IMR-90 (cell line): Measurements from ENCODE around the gene ANKRD31. TPM values are rescaled to one million over a fixed set of nuclear protein-coding genes. Genes with fewer than 3 reads are reported as not detected.

Experiments used
- ATAC-seq: fragments of 200-7000 bp; cut with Tn5 transposase; 2 replicates; pipeline ENCODE4 v1.9.1; 2020; ENCODE audit warnings: low read depth, mild to moderate bottlenecking, moderate library complexity
- BruUV-seq: library from RNA; stranded (reverse); fragments of 400-500 nt; replicated peaks from 2 replicates; lab custom pipeline; 2021; lab: Mats Ljungman, UMichigan
- CTCF ChIA-PET: fragments of 300-600 bp; formaldehyde crosslinking; extraction: SDS; loops from one replicate; lab custom pipeline; 2021; ENCODE audit warnings: antibody characterized with exemption; lab: Yijun Ruan, JAX
- POLR2A ChIA-PET: fragments of 300-600 bp; sonication (Branson Sonifier 250); formaldehyde crosslinking; loops from one replicate; lab custom pipeline; 2022; ENCODE audit warnings: antibody characterized with exemption; ENCODE audit not compliant: unreplicated experiment; lab: Charles Lee
- DNase-seq: peaks from one replicate; pipeline ENCODE4 v3.0.0; 2013
- H2AFZ ChIP-seq: replicated peaks from 2 replicates; pipeline ENCODE3; 2013; ENCODE audit warnings: low read length, mild to moderate bottlenecking; ENCODE audit not compliant: poor library complexity
- H2AK5ac ChIP-seq: 2 replicates; pipeline ENCODE4 v1.6.1; 2013; ENCODE audit warnings: low read depth, low read length, inconsistent platforms
- H2AK9ac ChIP-seq: replicated peaks from 2 replicates; pipeline ENCODE3; 2013; ENCODE audit warnings: mild to moderate bottlenecking, low read depth, low read length, moderate library complexity; ENCODE audit not compliant: poor library complexity
- H2BK120ac ChIP-seq: 2 replicates; pipeline ENCODE4 v1.6.1; 2013; ENCODE audit warnings: low read depth, low read length, inconsistent platforms
- H2BK15ac ChIP-seq: 3 replicates; pipeline ENCODE4 v1.6.1; 2013; ENCODE audit warnings: low read depth, low read length, inconsistent platforms
- H2BK20ac ChIP-seq: 2 replicates; pipeline ENCODE4 v1.6.1; 2013; ENCODE audit warnings: low read depth, mild to moderate bottlenecking, inconsistent platforms, low read length, moderate library complexity
- H2BK5ac ChIP-seq: 2 replicates; pipeline ENCODE4 v1.6.1; 2013; ENCODE audit warnings: mild to moderate bottlenecking, low read depth, low read length, inconsistent platforms; ENCODE audit not compliant: poor library complexity, severe bottlenecking
- H3K14ac ChIP-seq: replicated peaks from 2 replicates; pipeline ENCODE4 v1.6.1; 2013; ENCODE audit warnings: low read depth, low read length, inconsistent platforms
- H3K18ac ChIP-seq: 2 replicates; pipeline ENCODE4 v1.6.1; 2013; ENCODE audit warnings: low read depth, low read length, control low read depth
- H3K23ac ChIP-seq: 2 replicates; pipeline ENCODE4 v1.6.1; 2013; ENCODE audit warnings: low read depth, low read length, inconsistent platforms
- H3K27ac ChIP-seq: 2 replicates; pipeline ENCODE4 v1.5.1; 2013; ENCODE audit warnings: mild to moderate bottlenecking, control low read depth, low read length; ENCODE audit not compliant: insufficient read depth
- H3K27me3 ChIP-seq: 2 replicates; pipeline ENCODE4 v1.6.1; 2013; ENCODE audit warnings: low read length; ENCODE audit not compliant: control insufficient read depth, insufficient read depth
- H3K36me3 ChIP-seq: 2 replicates; pipeline ENCODE4 v1.6.1; 2013; ENCODE audit warnings: low read length, mixed read lengths; ENCODE audit not compliant: control insufficient read depth, insufficient read depth
- H3K4ac ChIP-seq: 2 replicates; pipeline ENCODE4 v1.6.1; 2013; ENCODE audit warnings: low read depth, low read length, inconsistent platforms
- H3K4me1 ChIP-seq: 2 replicates; pipeline ENCODE4 v1.6.1; 2013; ENCODE audit warnings: low read length, mixed read lengths; ENCODE audit not compliant: control insufficient read depth, insufficient read depth
- H3K4me2 ChIP-seq: 2 replicates; pipeline ENCODE4 v1.6.1; 2013; ENCODE audit warnings: low read depth, mild to moderate bottlenecking, control low read depth, low read length, moderate library complexity
- H3K4me3 ChIP-seq: 2 replicates; pipeline ENCODE4 v1.5.1; 2013; ENCODE audit warnings: low read depth, mild to moderate bottlenecking, control low read depth, low read length, moderate library complexity; ENCODE audit not compliant: insufficient read depth
- H3K56ac ChIP-seq: 2 replicates; pipeline ENCODE4 v1.6.1; 2013; ENCODE audit warnings: low read length, inconsistent platforms; ENCODE audit not compliant: insufficient read depth; ENCODE audit errors: extremely low read depth
- H3K79me1 ChIP-seq, 2 experiments: 2 replicates each; pipeline ENCODE4 v1.6.1; 2013; ENCODE audit warnings: low read length in 2 of 2, inconsistent platforms in 1 of 2, low read depth in 1 of 2
- H3K9ac ChIP-seq: 2 replicates; pipeline ENCODE4 v1.6.1; 2013; ENCODE audit warnings: low read depth, low read length, control low read depth
- H3K9me1 ChIP-seq: 2 replicates; pipeline ENCODE4 v1.6.1; 2013; ENCODE audit warnings: low read length, inconsistent platforms; ENCODE audit not compliant: insufficient read depth
- H3K9me3 ChIP-seq: 2 replicates; pipeline ENCODE4 v1.6.1; 2013; ENCODE audit warnings: low read length; ENCODE audit not compliant: control insufficient read depth, insufficient read depth
- H4K20me1 ChIP-seq: 2 replicates; pipeline ENCODE4 v1.6.1; 2013; ENCODE audit warnings: low read length, inconsistent platforms; ENCODE audit not compliant: insufficient read depth
- H4K5ac ChIP-seq: 2 replicates; pipeline ENCODE4 v1.6.1; 2013; ENCODE audit warnings: mild to moderate bottlenecking, low read depth, low read length, control low read depth
- H4K8ac ChIP-seq, 2 experiments: 2 replicates each; pipeline ENCODE4 v1.6.1; 2013; ENCODE audit warnings: low read depth in 2 of 2, low read length in 2 of 2, control low read depth in 1 of 2, inconsistent platforms in 1 of 2
- H4K91ac ChIP-seq: 2 replicates; pipeline ENCODE4 v1.6.1; 2013; ENCODE audit warnings: low read depth, low read length, inconsistent platforms; ENCODE audit not compliant: insufficient read depth
- BHLHE40 ChIP-seq: fragments of 150-350 bp; IDR thresholded peaks from 2 replicates; pipeline ENCODE4 v1.6.1; 2016; ENCODE audit warnings: mild to moderate bottlenecking, low read depth, low read length
- CEBPB ChIP-seq: IDR thresholded peaks from 2 replicates; pipeline ENCODE4 v1.6.1; 2012; ENCODE audit warnings: low read depth, low read length, improper control_type of control experiment
- CHD1 ChIP-seq: IDR thresholded peaks from 2 replicates; pipeline ENCODE4 v1.6.1; 2012; ENCODE audit warnings: low read depth, low read length, improper control_type of control experiment
- ELK1 ChIP-seq: fragments of 150-350 bp; IDR thresholded peaks from 2 replicates; pipeline ENCODE4 v1.6.1; 2016; ENCODE audit warnings: low read depth, mild to moderate bottlenecking, low read length, moderate library complexity, borderline replicate concordance
- FOS ChIP-seq: fragments of 150-350 bp; IDR thresholded peaks from 2 replicates; pipeline ENCODE4 v1.6.1; 2016; ENCODE audit warnings: low read depth, low read length
- MAFK ChIP-seq: IDR thresholded peaks from 2 replicates; pipeline ENCODE4 v1.6.1; 2012; ENCODE audit warnings: low read depth, low read length, improper control_type of control experiment
- MAZ ChIP-seq: IDR thresholded peaks from 2 replicates; pipeline ENCODE4 v1.6.1; 2012; ENCODE audit warnings: low read depth, mild to moderate bottlenecking, low read length, improper control_type of control experiment, moderate library complexity, borderline replicate concordance
- MXI1 ChIP-seq: IDR thresholded peaks from 2 replicates; pipeline ENCODE4 v1.6.1; 2012; ENCODE audit warnings: low read depth, mild to moderate bottlenecking, low read length, moderate library complexity, borderline replicate concordance
- NFE2L2 ChIP-seq: fragments of 150-350 bp; IDR thresholded peaks from 2 replicates; pipeline ENCODE4 v1.6.1; 2016; ENCODE audit warnings: low read depth, mild to moderate bottlenecking, low read length
- POLR2A ChIP-seq: IDR thresholded peaks from 2 replicates; pipeline ENCODE4 v1.6.1; 2012; ENCODE audit warnings: mild to moderate bottlenecking, low read depth, low read length
- RAD21 ChIP-seq: IDR thresholded peaks from 2 replicates; pipeline ENCODE4 v1.6.1; 2012; ENCODE audit warnings: low read length, improper control_type of control experiment
- RCOR1 ChIP-seq: IDR thresholded peaks from 2 replicates; pipeline ENCODE4 v1.6.1; 2012; ENCODE audit warnings: mild to moderate bottlenecking, low read length, improper control_type of control experiment; ENCODE audit not compliant: insufficient replicate concordance
- RFX5 ChIP-seq: IDR thresholded peaks from 2 replicates; pipeline ENCODE4 v1.8.0; 2012; ENCODE audit warnings: low read depth, mild to moderate bottlenecking, low read length, moderate library complexity
- SMC3 ChIP-seq: fragments of 150-350 bp; IDR thresholded peaks from 2 replicates; pipeline ENCODE4 v1.6.1; 2016; ENCODE audit warnings: low read depth, mild to moderate bottlenecking, antibody characterized with exemption, low read length, moderate library complexity
- WGBS, 2 experiments: methylation state at CpG; one replicate each; pipeline versions ENCODE4 v1.1.5 to v1.1.7; 2013; ENCODE audit warnings: missing lambda C conversion rate in 2 of 2; ENCODE audit not compliant: insufficient read length in 1 of 2; ENCODE audit errors: extremely low coverage in 2 of 2; 5-methylcytosine and 5-hydroxymethylcytosine counted together
- dilution Hi-C: fragments of 300-500 bp; cut with HindIII; formaldehyde crosslinking; loops from one replicate; pipeline ENCODE4 v1.14.3; 2018; ENCODE audit warnings: low sequenced_read_pairs; ENCODE audit not compliant: unreplicated experiment
- in situ Hi-C: fragments of 300-500 bp; cut with MboI; formaldehyde crosslinking; loops from 3 replicates; pipeline ENCODE4 v1.14.3; 2019; ENCODE audit warnings: low sequenced_read_pairs, inconsistent platforms, mixed read lengths
- intact Hi-C: fragments of 100-400 bp; cut with micrococcal nuclease; formaldehyde crosslinking; loops from 2 replicates; pipeline ENCODE4 v1.10.0; 2022
- polyA plus RNA-seq, 3 experiments: library from polyadenylated mRNA; depleted of rRNA; stranded (reverse); fragments of >200 nt; gene quantifications; 2 replicates each; pipeline ENCODE4 v1.2.3, GENCODE V29; 2012; ENCODE audit warnings: low replicate concordance in 1 of 3
- total RNA-seq: library from RNA; depleted of rRNA; stranded (reverse); fragments of >200 nt; gene quantifications from 2 replicates; pipeline ENCODE4 v1.2.3, GENCODE V29; 2012
- TF ChIP-seq, protein P1 (sequence below): fragments of 150-350 bp; IDR thresholded peaks from 2 replicates; pipeline ENCODE4 v1.6.1; 2017; ENCODE audit warnings: mild to moderate bottlenecking, antibody characterized with exemption, low read length, low read depth
- TF ChIP-seq, protein P2 (sequence below): conservative IDR thresholded peaks from 2 replicates; pipeline ENCODE4 v1.5.1; 2012; ENCODE audit warnings: mild to moderate bottlenecking, low read depth, low read length, improper control_type of control experiment

Gene ANKRD31
- total and polyA plus RNA-seq, 2 of the 4 experiments (the other 2 are of a cell fraction) = under 0.01 to 0.02 TPM

DNA sequence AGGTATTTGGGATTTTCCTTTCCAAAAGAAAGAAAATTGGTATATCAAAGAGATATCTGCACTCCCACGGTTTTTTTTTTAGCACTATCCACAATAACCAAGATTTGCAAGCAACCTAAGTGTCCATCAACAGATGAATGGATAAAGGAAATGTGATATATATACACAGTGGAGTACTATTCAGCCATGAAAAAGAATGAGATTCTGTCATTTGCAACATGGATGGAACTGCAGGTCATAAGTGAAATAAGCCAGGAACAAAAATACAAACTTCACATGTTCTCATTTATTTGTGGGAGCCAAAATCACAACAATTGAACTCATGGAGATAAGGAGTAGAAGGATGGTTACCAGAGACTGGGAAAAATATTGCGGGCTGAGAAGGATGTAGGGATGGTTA is 9.8 kb downstream of the ANKRD31 start:
- CTCF ChIA-PET = no interaction called here

More for the DNA sequence above, 9.8 kb downstream of the ANKRD31 start:
- no peak overlapping the region for H4K8ac ChIP-seq
- H4K20me1 ChIP-seq = no peaks in the 10 kb centered on the region
- in situ Hi-C loops (no loop called here), dilution Hi-C loops (no loop called here), intact Hi-C loops (no loop called here)
- H3K4me3 ChIP-seq = no peak overlapping the region
- no peaks in the 10 kb centered on the region for H3K4me1 ChIP-seq
- H3K27me3 ChIP-seq = no peaks in the 10 kb centered on the region
- WGBS, 2 experiments = no CpG with 5 or more reads among the region's 2 CpGs
- H3K14ac ChIP-seq = no peak overlapping the region
- no peak overlapping the region for H3K4ac ChIP-seq
- no peaks in the 10 kb centered on the region for H3K36me3 ChIP-seq
- ATAC-seq = no peak
- no peaks in the 10 kb centered on the region for H3K79me1 ChIP-seq
- H4K5ac ChIP-seq = no peak overlapping the region
- H3K56ac ChIP-seq = no peak overlapping the region
- no peak overlapping the region for H3K9ac ChIP-seq
- no peak overlapping the region for H3K18ac ChIP-seq
- no peak for TF ChIP-seq CHD1
- TF ChIP-seq FOS = no peak
- TF ChIP-seq MXI1 = no peak
- no peak for TF ChIP-seq ELK1
- no peak for TF ChIP-seq POLR2A
- no peak for TF ChIP-seq MAZ
- no peak for TF ChIP-seq SMC3
- TF ChIP-seq BHLHE40 = no peak
- no peak for TF ChIP-seq RCOR1
- no peak for TF ChIP-seq NFE2L2
- TF ChIP-seq, protein P1, sequence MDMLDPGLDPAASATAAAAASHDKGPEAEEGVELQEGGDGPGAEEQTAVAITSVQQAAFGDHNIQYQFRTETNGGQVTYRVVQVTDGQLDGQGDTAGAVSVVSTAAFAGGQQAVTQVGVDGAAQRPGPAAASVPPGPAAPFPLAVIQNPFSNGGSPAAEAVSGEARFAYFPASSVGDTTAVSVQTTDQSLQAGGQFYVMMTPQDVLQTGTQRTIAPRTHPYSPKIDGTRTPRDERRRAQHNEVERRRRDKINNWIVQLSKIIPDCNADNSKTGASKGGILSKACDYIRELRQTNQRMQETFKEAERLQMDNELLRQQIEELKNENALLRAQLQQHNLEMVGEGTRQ = no peak
- TF ChIP-seq CEBPB = no peak
- TF ChIP-seq, protein P2, sequence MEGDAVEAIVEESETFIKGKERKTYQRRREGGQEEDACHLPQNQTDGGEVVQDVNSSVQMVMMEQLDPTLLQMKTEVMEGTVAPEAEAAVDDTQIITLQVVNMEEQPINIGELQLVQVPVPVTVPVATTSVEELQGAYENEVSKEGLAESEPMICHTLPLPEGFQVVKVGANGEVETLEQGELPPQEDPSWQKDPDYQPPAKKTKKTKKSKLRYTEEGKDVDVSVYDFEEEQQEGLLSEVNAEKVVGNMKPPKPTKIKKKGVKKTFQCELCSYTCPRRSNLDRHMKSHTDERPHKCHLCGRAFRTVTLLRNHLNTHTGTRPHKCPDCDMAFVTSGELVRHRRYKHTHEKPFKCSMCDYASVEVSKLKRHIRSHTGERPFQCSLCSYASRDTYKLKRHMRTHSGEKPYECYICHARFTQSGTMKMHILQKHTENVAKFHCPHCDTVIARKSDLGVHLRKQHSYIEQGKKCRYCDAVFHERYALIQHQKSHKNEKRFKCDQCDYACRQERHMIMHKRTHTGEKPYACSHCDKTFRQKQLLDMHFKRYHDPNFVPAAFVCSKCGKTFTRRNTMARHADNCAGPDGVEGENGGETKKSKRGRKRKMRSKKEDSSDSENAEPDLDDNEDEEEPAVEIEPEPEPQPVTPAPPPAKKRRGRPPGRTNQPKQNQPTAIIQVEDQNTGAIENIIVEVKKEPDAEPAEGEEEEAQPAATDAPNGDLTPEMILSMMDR = no peak
- no peak for TF ChIP-seq RAD21
- no peak for TF ChIP-seq RFX5
- no peak for TF ChIP-seq MAFK
- no peak overlapping the region for H2BK20ac ChIP-seq
- no peak for DNase-seq
- no peak overlapping the region for H2AFZ ChIP-seq
- no peak overlapping the region for H3K27ac ChIP-seq
- H2BK120ac ChIP-seq = no peak overlapping the region
- H2BK5ac ChIP-seq = no peak overlapping the region
- H3K9me3 ChIP-seq = no peaks in the 10 kb centered on the region
- no peak overlapping the region for H3K23ac ChIP-seq
- no peaks in the 10 kb centered on the region for H3K9me1 ChIP-seq
- H2AK9ac ChIP-seq = no peak overlapping the region
- BruUV-seq = no TSS peak
- H3K4me2 ChIP-seq = no peak overlapping the region
- no peak overlapping the region for H2AK5ac ChIP-seq
- H2BK15ac ChIP-seq = no peak overlapping the region
- POLR2A ChIA-PET = no interaction called here
- no peak overlapping the region for H4K91ac ChIP-seq
